DND-41 (cell line): ENCODE results near the gene ZBTB21.

Source experiments
- ATAC-seq: fragments of 200-7000 bp; cut with Tn5 transposase; 3 replicates; pipeline ENCODE4 v1.9.1; 2021; ENCODE audit warnings: low read depth; ENCODE audit not compliant: insufficient read depth
- DNase-seq: peaks from one replicate; pipeline ENCODE4 v3.0.0-alpha.2; 2020
- H2AFZ ChIP-seq: 2 replicates; pipeline ENCODE4 v1.6.0; 2012; ENCODE audit warnings: low read depth, low read length
- H3K27ac ChIP-seq: 2 replicates; pipeline ENCODE4 v1.5.1; 2012; ENCODE audit warnings: low read length, inconsistent platforms
- H3K27me3 ChIP-seq: fragments of 200-600 bp; sonication (generic); 2 replicates; pipeline ENCODE4 v1.6.0; 2012; ENCODE audit warnings: low read length, mild to moderate bottlenecking, inconsistent platforms; ENCODE audit not compliant: insufficient read depth, poor library complexity
- H3K36me3 ChIP-seq: 2 replicates; pipeline ENCODE4 v1.5.1; 2012; ENCODE audit warnings: low read length, inconsistent platforms; ENCODE audit not compliant: insufficient read depth
- H3K4me1 ChIP-seq: 2 replicates; pipeline ENCODE4 v1.5.1; 2012; ENCODE audit warnings: mild to moderate bottlenecking, low read length; ENCODE audit not compliant: insufficient read depth
- H3K4me2 ChIP-seq: 2 replicates; pipeline ENCODE4 v1.6.0; 2012; ENCODE audit warnings: mild to moderate bottlenecking, moderate library complexity, low read length, inconsistent platforms; ENCODE audit not compliant: insufficient read depth
- H3K4me3 ChIP-seq, 2 experiments: fragments of 200-600 bp in 1 of 2; shearing (Covaris generic) in 1 of 2; 2 replicates each; pipeline ENCODE4 v1.5.1; 2012 to 2016; ENCODE audit warnings: inconsistent platforms in 2 of 2, low read length in 2 of 2, mild to moderate bottlenecking in 2 of 2, low read depth in 1 of 2, moderate library complexity in 1 of 2
- H3K79me2 ChIP-seq: 2 replicates; pipeline ENCODE4 v1.6.0; 2012; ENCODE audit warnings: low read length, inconsistent platforms; ENCODE audit not compliant: insufficient read depth
- H3K9ac ChIP-seq: 2 replicates; pipeline ENCODE4 v1.6.0; 2012; ENCODE audit warnings: low read depth, mild to moderate bottlenecking, inconsistent platforms, low read length, moderate library complexity
- H3K9me3 ChIP-seq: 2 replicates; pipeline ENCODE4 v1.5.1; 2012; ENCODE audit warnings: low read length, moderate library complexity, mild to moderate bottlenecking, inconsistent platforms; ENCODE audit not compliant: insufficient read depth, severe bottlenecking
- H4K20me1 ChIP-seq: 2 replicates; pipeline ENCODE4 v1.6.0; 2012; ENCODE audit warnings: low read length; ENCODE audit not compliant: insufficient read depth
- EZH2 ChIP-seq: IDR thresholded peaks from 3 replicates; pipeline ENCODE4 v1.6.1; 2012; ENCODE audit warnings: borderline replicate concordance, low read depth, mild to moderate bottlenecking, moderate library complexity, low read length, inconsistent platforms; ENCODE audit not compliant: severe bottlenecking
- TF ChIP-seq, protein P1 (sequence below): IDR thresholded peaks from 2 replicates; pipeline ENCODE4 v1.5.1; 2012; ENCODE audit warnings: borderline replicate concordance, low read length, moderate library complexity, mild to moderate bottlenecking; ENCODE audit not compliant: poor library complexity, severe bottlenecking; ENCODE audit errors: extremely low read depth

Gene ZBTB21

DNA sequence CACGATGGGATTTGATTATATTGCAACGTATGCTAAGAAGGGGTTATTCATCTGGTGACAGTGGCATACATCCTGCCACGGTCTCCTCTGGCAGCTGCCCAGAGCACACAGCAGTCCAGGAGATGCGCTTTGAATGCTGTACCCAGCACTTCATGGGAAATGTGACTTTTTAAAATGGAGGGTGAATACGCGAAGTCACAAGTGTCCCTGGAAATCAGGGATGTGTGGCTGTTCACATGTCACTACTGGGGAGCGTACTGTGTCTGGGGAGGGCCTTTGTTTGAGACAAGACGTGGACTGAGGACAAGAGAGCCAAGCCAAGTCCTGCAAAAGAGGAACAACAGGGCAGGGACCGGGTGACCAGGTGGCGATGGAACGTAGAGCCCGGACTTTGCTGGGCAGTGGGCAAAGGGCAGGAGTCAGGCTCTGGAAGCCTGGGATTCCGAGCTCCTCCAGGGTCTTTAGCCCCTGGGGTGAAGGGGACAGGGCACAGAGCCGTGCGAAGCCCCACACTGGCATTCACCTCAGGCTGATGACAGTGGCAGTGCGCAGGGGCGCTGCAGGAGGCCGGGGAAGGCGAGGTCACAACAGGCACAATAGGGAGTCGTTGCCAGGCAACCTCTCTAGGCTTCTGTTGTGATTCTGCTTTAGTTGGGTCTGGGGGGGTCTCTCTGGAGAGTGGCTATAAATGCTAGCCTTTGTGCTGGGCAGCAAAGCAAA, 11.4 kb upstream of the ZBTB21 start:
- no peak overlapping the region for H3K4me2 ChIP-seq
- no peaks in the 10 kb centered on the region for H3K4me1 ChIP-seq
- no peak overlapping the region for H3K4me3 ChIP-seq
- no peaks in the 10 kb centered on the region for H3K9me3 ChIP-seq
- H3K79me2 ChIP-seq: no peaks in the 10 kb centered on the region
- ATAC-seq: no peak
- H3K9ac ChIP-seq: no peak overlapping the region
- no peak for DNase-seq
- TF ChIP-seq, protein P1, sequence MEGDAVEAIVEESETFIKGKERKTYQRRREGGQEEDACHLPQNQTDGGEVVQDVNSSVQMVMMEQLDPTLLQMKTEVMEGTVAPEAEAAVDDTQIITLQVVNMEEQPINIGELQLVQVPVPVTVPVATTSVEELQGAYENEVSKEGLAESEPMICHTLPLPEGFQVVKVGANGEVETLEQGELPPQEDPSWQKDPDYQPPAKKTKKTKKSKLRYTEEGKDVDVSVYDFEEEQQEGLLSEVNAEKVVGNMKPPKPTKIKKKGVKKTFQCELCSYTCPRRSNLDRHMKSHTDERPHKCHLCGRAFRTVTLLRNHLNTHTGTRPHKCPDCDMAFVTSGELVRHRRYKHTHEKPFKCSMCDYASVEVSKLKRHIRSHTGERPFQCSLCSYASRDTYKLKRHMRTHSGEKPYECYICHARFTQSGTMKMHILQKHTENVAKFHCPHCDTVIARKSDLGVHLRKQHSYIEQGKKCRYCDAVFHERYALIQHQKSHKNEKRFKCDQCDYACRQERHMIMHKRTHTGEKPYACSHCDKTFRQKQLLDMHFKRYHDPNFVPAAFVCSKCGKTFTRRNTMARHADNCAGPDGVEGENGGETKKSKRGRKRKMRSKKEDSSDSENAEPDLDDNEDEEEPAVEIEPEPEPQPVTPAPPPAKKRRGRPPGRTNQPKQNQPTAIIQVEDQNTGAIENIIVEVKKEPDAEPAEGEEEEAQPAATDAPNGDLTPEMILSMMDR: no peak
- TF ChIP-seq EZH2: no peak
- no peaks in the 10 kb centered on the region for H4K20me1 ChIP-seq
- H2AFZ ChIP-seq: no peak overlapping the region
- no peaks in the 10 kb centered on the region for H3K27me3 ChIP-seq
- no peaks in the 10 kb centered on the region for H3K36me3 ChIP-seq
- H3K27ac ChIP-seq: no peak overlapping the region

DNA sequence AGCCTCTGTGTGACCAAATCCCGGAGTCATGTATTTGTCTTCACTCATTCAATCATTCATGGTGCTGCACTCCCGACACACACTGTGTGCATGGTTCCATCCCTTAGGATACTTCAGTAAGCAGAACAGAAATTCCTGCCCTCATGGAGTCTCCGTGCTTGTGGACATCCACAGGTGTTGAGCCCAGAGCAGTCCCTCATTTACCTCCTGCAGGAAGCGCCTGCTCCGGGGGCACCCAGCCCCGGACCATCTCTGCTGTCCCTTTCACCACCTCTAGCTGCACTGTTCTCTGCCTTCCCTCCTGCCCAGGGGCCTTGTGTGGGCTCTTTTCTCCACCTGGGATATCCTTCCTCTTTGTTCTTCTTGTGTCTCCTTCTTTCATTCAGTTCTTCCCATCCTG, 9.5 kb upstream of the ZBTB21 start:
- no peak for ATAC-seq

DNA sequence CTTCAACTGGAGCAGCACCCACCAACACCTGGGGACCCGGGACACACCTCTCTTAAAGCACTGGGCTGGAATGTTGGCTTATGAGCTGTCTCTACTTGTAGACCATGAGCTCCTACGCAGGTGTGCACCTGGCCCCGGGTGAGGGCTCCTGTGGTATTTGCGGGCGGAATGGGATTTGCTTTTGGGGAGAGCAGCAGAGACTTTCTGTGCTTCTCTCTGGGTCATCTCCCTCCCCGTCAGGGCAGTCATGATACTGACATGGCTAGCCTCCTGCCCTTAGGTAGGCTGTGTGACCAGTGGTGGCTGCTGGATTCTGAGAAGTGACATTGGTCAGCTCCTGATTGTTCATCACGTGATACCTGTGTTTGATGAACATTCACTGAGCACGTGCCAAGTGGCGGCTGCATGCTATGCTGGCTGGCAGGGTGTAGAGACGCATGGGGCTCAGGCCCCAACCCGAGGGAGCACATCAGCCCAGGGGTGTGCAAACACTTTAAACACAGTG, 9.0 kb upstream of the ZBTB21 start:
- no peak for ATAC-seq
- no peaks in the 10 kb centered on the region for H3K27me3 ChIP-seq
- no peak for DNase-seq

More for the DNA sequence above, 9.5 kb upstream of the ZBTB21 start:
- Histone ChIP-seq H3K4me2 (no peak overlapping the region), H4K20me1 (no peaks in the 10 kb centered on the region), H3K79me2 (no peaks in the 10 kb centered on the region), H2AFZ (no peak overlapping the region), H3K9ac (no peak overlapping the region), H3K36me3 (no peaks in the 10 kb centered on the region), H3K27me3 (no peaks in the 10 kb centered on the region), H3K9me3 (peaks cover 1% of the 10 kb centered on the region), H3K4me1 (no peaks in the 10 kb centered on the region), H3K4me3 (no peak overlapping the region), H3K27ac (no peak overlapping the region)
- DNase-seq: no peak
- TF ChIP-seq EZH2: no peak
- TF ChIP-seq, protein P1: no peak

More for the DNA sequence above, 9.0 kb upstream of the ZBTB21 start:
- Histone ChIP-seq H3K9me3 (peaks cover 3% of the 10 kb centered on the region), H3K4me2 (no peak overlapping the region), H4K20me1 (no peaks in the 10 kb centered on the region), H2AFZ (no peak overlapping the region), H3K36me3 (no peaks in the 10 kb centered on the region), H3K79me2 (no peaks in the 10 kb centered on the region), H3K27ac (no peak overlapping the region), H3K4me1 (no peaks in the 10 kb centered on the region), H3K9ac (no peak overlapping the region), H3K4me3 (no peak overlapping the region)
- TF ChIP-seq EZH2: no peak
- TF ChIP-seq, protein P1: no peak
